ENCODE data around the gene BTAF1. TPM values are rescaled to one million over a fixed set of nuclear protein-coding genes. Genes with fewer than 3 reads are reported as not detected.

BTAF1 gene
- total RNA-seq, 1 experiment from 2014 or later: 33.8 TPM

- no peak for ATAC-seq
Measured at GRCh38 chr10:91980319-91980718, 56.7 kb downstream of the BTAF1 start.

DNA sequence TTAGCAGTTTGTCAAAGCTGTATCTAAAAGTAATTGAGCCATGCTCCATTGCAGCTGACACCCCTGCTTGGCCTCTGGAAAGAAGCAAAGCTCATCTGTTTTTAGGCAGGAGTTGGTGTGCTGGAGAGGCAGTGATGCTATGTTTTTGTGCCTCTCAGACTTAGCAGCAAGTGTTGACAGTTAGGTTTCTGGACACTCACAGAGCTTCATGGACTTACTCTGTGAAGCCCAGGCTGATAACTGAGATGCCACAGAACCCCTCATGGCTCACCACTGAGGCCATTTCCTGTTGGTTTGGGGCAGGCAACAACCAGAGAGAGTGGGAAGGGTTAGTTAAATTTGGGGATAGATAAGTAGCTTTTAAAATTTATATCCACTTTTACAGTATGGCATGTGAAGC, 59.8 kb downstream of the BTAF1 start:
- no peak for ATAC-seq
- CTCF ChIA-PET: no interaction called here

More at GRCh38 chr10:91980319-91980718, 56.7 kb downstream of the BTAF1 start:
- H3K4me1 ChIP-seq (ENCODE audit: control insufficient read depth, insufficient read depth, low read length): no peaks in the 10 kb centered on the region
- DNase-seq (ENCODE audit: low read depth, low spot score): no peak
- BruUV-seq (replicated peaks): no TSS peak
- TF ChIP-seq POLR2AphosphoS5 (IDR thresholded peaks at IDR 0.05; ENCODE audit: low read depth, low read length) (no peak), TCF7L2 (IDR thresholded peaks at IDR 0.05; ENCODE audit: low read depth, low read length) (no peak), SIN3A (IDR thresholded peaks at IDR 0.05; ENCODE audit: borderline replicate concordance, insufficient read depth, low read depth, low read length) (no peak), REST (IDR thresholded peaks at IDR 0.05; ENCODE audit: insufficient read depth in 1 of 2, low read depth in 2 of 2, low read length in 1 of 2) (no peak)
- TF ChIP-seq, protein P1, sequence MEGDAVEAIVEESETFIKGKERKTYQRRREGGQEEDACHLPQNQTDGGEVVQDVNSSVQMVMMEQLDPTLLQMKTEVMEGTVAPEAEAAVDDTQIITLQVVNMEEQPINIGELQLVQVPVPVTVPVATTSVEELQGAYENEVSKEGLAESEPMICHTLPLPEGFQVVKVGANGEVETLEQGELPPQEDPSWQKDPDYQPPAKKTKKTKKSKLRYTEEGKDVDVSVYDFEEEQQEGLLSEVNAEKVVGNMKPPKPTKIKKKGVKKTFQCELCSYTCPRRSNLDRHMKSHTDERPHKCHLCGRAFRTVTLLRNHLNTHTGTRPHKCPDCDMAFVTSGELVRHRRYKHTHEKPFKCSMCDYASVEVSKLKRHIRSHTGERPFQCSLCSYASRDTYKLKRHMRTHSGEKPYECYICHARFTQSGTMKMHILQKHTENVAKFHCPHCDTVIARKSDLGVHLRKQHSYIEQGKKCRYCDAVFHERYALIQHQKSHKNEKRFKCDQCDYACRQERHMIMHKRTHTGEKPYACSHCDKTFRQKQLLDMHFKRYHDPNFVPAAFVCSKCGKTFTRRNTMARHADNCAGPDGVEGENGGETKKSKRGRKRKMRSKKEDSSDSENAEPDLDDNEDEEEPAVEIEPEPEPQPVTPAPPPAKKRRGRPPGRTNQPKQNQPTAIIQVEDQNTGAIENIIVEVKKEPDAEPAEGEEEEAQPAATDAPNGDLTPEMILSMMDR (IDR thresholded peaks at IDR 0.05): no peak
- peaks cover 39% of the 10 kb centered on the region for H3K36me3 ChIP-seq (ENCODE audit: control insufficient read depth, insufficient read depth, low read length)
- POLR2A ChIA-PET: no interaction called here
- no peak overlapping the region for H3K4me3 ChIP-seq (ENCODE audit: low read depth in 2 of 2, low read length in 2 of 2)
- intact Hi-C loops (cut with micrococcal nuclease; ENCODE audit: unreplicated experiment): no loop called here
- CTCF ChIA-PET: no interaction called here
- no peaks in the 10 kb centered on the region for H3K27me3 ChIP-seq (ENCODE audit: control insufficient read depth, insufficient read depth, low read length)
- in situ Hi-C loops (cut with HindIII; ENCODE audit: low pct_unique_long_range_greater_than_20kb, low sequenced_read_pairs): no loop called here
- H3K27ac ChIP-seq (ENCODE audit: low read length): no peak overlapping the region
- no peaks in the 10 kb centered on the region for H3K9me3 ChIP-seq (ENCODE audit: control insufficient read depth, insufficient read depth, low read depth, low read length)

More for the DNA sequence above, 59.8 kb downstream of the BTAF1 start:
- Histone ChIP-seq H3K4me1 (ENCODE audit: control insufficient read depth, insufficient read depth, low read length) (no peaks in the 10 kb centered on the region), H3K4me3 (ENCODE audit: low read depth in 2 of 2, low read length in 2 of 2) (no peak overlapping the region), H3K27ac (ENCODE audit: low read length) (no peak overlapping the region), H3K27me3 (ENCODE audit: control insufficient read depth, insufficient read depth, low read length) (no peaks in the 10 kb centered on the region), H3K36me3 (ENCODE audit: control insufficient read depth, insufficient read depth, low read length) (peaks cover 48% of the 10 kb centered on the region), H3K9me3 (ENCODE audit: control insufficient read depth, insufficient read depth, low read depth, low read length) (no peaks in the 10 kb centered on the region)
- in situ Hi-C loops (cut with HindIII; ENCODE audit: low pct_unique_long_range_greater_than_20kb, low sequenced_read_pairs) (no loop called here), intact Hi-C loops (cut with micrococcal nuclease; ENCODE audit: unreplicated experiment) (no loop called here)
- POLR2A ChIA-PET: interaction anchor here (0.7 kb wide), 1 partner anchor 53 kb away, joined by 7 read pairs; no protein-coding TSS in a partner anchor
- no peak for DNase-seq (ENCODE audit: low read depth, low spot score)
- TF ChIP-seq REST (IDR thresholded peaks at IDR 0.05; ENCODE audit: insufficient read depth in 1 of 2, low read depth in 2 of 2, low read length in 1 of 2) (no peak), SIN3A (IDR thresholded peaks at IDR 0.05; ENCODE audit: borderline replicate concordance, insufficient read depth, low read depth, low read length) (no peak)
- BruUV-seq (replicated peaks): no TSS peak

All from Panc1 (cell line).